ENCODE results near the gene MRPL58. TPM values are rescaled to one million over a fixed set of nuclear protein-coding genes. Genes with fewer than 3 reads are reported as not detected.

Gene MRPL58
- total RNA-seq, 2 donors from 2014 or later, result 29.7 to 30.1 TPM

GRCh38 chr17:75064040-75064439, 51.6 kb downstream of the MRPL58 start:
- no peak overlapping the region for H3K4me3 Mint-ChIP-seq
- H3K36me3 Mint-ChIP-seq (ENCODE audit: low read depth), result peaks cover 62% of the 10 kb centered on the region

GRCh38 chr17:75064460-75064859, 52.0 kb downstream of the MRPL58 start:
- Histone ChIP-seq H3K9me3 (ENCODE audit: control insufficient read depth, low read length) (no peaks in the 10 kb centered on the region), H3K27me3 (ENCODE audit: control insufficient read depth, insufficient read depth, low read length, poor library complexity, severe bottlenecking) (no peaks in the 10 kb centered on the region), H3K4me3 (ENCODE audit: low read length) (no peak overlapping the region), H3K27ac (ENCODE audit: low read depth, low read length) (no peak overlapping the region), H3K4me1 (ENCODE audit: control insufficient read depth, insufficient read depth, low read length) (peaks cover 8% of the 10 kb centered on the region), H3K9ac (ENCODE audit: extremely low read depth, low read length, poor library complexity, severe bottlenecking) (no peak overlapping the region), H3K36me3 (ENCODE audit: control insufficient read depth, insufficient read depth, low read length) (peaks cover 54% of the 10 kb centered on the region)
- no peak for DNase-seq
- H3K27me3 Mint-ChIP-seq (ENCODE audit: insufficient read depth), result no peaks in the 10 kb centered on the region
- WGBS, 2 experiments (ENCODE audit: insufficient coverage in 1 of 2, insufficient read length in 1 of 2), result 96 to 97% methylated on average over 8 of the region's 8 CpGs
- H3K9me3 Mint-ChIP-seq, result no peaks in the 10 kb centered on the region
- peaks cover 60% of the 10 kb centered on the region for H3K36me3 Mint-ChIP-seq (ENCODE audit: low read depth)
- H3K4me3 Mint-ChIP-seq, result no peak overlapping the region
- TF ChIP-seq CTCF (conservative IDR thresholded peaks at IDR 0.05), result no peak
- H3K4me1 Mint-ChIP-seq, result peaks cover 11% of the 10 kb centered on the region
- H3K27ac Mint-ChIP-seq, result peak overlapping the region; percentile 56

More at GRCh38 chr17:75064040-75064439, 51.6 kb downstream of the MRPL58 start:
- Mint-ChIP-seq H3K27me3 (ENCODE audit: insufficient read depth) (no peaks in the 10 kb centered on the region), H3K27ac (peak overlapping the region; percentile 56), H3K9me3 (no peaks in the 10 kb centered on the region), H3K4me1 (peaks cover 13% of the 10 kb centered on the region)
- no peak for TF ChIP-seq CTCF (conservative IDR thresholded peaks at IDR 0.05)
- 92 to 97% methylated on average over 10 to 11 of the region's 11 CpGs for WGBS, 2 experiments (ENCODE audit: insufficient coverage in 1 of 2, insufficient read length in 1 of 2)
- no peaks in the 10 kb centered on the region for H3K27me3 ChIP-seq (ENCODE audit: control insufficient read depth, insufficient read depth, low read length, poor library complexity, severe bottlenecking)
- H3K9ac ChIP-seq (ENCODE audit: extremely low read depth, low read length, poor library complexity, severe bottlenecking), result no peak overlapping the region
- no peaks in the 10 kb centered on the region for H3K9me3 ChIP-seq (ENCODE audit: control insufficient read depth, low read length)
- H3K27ac ChIP-seq (ENCODE audit: low read depth, low read length), result no peak overlapping the region
- H3K4me3 ChIP-seq (ENCODE audit: low read length), result no peak overlapping the region
- peaks cover 8% of the 10 kb centered on the region for H3K4me1 ChIP-seq (ENCODE audit: control insufficient read depth, insufficient read depth, low read length)
- DNase-seq, result no peak
- peaks cover 58% of the 10 kb centered on the region for H3K36me3 ChIP-seq (ENCODE audit: control insufficient read depth, insufficient read depth, low read length)

GRCh38 chr17:75064867-75065561, 52.5 kb downstream of the MRPL58 start:
- Mint-ChIP-seq H3K27ac (peak overlapping the region; percentile 56), H3K4me1 (peaks cover 6% of the 10 kb centered on the region), H3K27me3 (ENCODE audit: insufficient read depth) (no peaks in the 10 kb centered on the region), H3K9me3 (peaks cover 1% of the 10 kb centered on the region), H3K36me3 (ENCODE audit: low read depth) (peaks cover 55% of the 10 kb centered on the region), H3K4me3 (no peak overlapping the region)
- H3K4me1 ChIP-seq (ENCODE audit: control insufficient read depth, insufficient read depth, low read length), result peaks cover 8% of the 10 kb centered on the region
- WGBS, 2 experiments (ENCODE audit: insufficient coverage in 1 of 2, insufficient read length in 1 of 2), result 95 to 97% methylated on average over 14 to 18 of the region's 18 CpGs
- H3K4me3 ChIP-seq (ENCODE audit: low read length), result no peak overlapping the region
- DNase-seq, result peak; percentile 84
- peak; percentile 52 for TF ChIP-seq CTCF (conservative IDR thresholded peaks at IDR 0.05)
- no peaks in the 10 kb centered on the region for H3K27me3 ChIP-seq (ENCODE audit: control insufficient read depth, insufficient read depth, low read length, poor library complexity, severe bottlenecking)
- no peaks in the 10 kb centered on the region for H3K9me3 ChIP-seq (ENCODE audit: control insufficient read depth, low read length)
- H3K9ac ChIP-seq (ENCODE audit: extremely low read depth, low read length, poor library complexity, severe bottlenecking), result no peak overlapping the region
- no peak overlapping the region for H3K27ac ChIP-seq (ENCODE audit: low read depth, low read length)
- H3K36me3 ChIP-seq (ENCODE audit: control insufficient read depth, insufficient read depth, low read length), result peaks cover 50% of the 10 kb centered on the region
